GM12874 (cell line): ENCODE measurements around the gene AJAP1.

Experiments
- CTCF ChIP-seq: IDR thresholded peaks from 2 replicates; pipeline ENCODE4 v1.5.1; 2011; ENCODE audit warnings: low read depth, mild to moderate bottlenecking, control low read depth, low read length, moderate library complexity; ENCODE audit not compliant: insufficient read depth

AJAP1 gene

GRCh38 chr1:4660917-4661594 is 6.6 kb downstream of the AJAP1 start:
- TF ChIP-seq CTCF, result no peak

- TF ChIP-seq CTCF, result no peak
These were observed 7.1 kb downstream of the AJAP1 start for GRCh38 chr1:4661595-4661917.

GRCh38 chr1:4662168-4662567 is 7.8 kb downstream of the AJAP1 start:
- TF ChIP-seq CTCF, result no peak

- TF ChIP-seq CTCF, result no peak
These were observed 8.3 kb downstream of the AJAP1 start for GRCh38 chr1:4662723-4663122.

GRCh38 chr1:4664095-4664494 is 9.7 kb downstream of the AJAP1 start:
- TF ChIP-seq CTCF, result no peak

GRCh38 chr1:4664606-4665005 is 10.2 kb downstream of the AJAP1 start:
- TF ChIP-seq CTCF, result no peak

- TF ChIP-seq CTCF, result no peak
These were observed 11.0 kb downstream of the AJAP1 start for GRCh38 chr1:4665456-4665855.
